ENCODE measurements around the gene MRFAP1.
A peak's percentile ranks its signal among the peaks of the same experiment; 100 is the strongest.

MRFAP1 gene

DNA sequence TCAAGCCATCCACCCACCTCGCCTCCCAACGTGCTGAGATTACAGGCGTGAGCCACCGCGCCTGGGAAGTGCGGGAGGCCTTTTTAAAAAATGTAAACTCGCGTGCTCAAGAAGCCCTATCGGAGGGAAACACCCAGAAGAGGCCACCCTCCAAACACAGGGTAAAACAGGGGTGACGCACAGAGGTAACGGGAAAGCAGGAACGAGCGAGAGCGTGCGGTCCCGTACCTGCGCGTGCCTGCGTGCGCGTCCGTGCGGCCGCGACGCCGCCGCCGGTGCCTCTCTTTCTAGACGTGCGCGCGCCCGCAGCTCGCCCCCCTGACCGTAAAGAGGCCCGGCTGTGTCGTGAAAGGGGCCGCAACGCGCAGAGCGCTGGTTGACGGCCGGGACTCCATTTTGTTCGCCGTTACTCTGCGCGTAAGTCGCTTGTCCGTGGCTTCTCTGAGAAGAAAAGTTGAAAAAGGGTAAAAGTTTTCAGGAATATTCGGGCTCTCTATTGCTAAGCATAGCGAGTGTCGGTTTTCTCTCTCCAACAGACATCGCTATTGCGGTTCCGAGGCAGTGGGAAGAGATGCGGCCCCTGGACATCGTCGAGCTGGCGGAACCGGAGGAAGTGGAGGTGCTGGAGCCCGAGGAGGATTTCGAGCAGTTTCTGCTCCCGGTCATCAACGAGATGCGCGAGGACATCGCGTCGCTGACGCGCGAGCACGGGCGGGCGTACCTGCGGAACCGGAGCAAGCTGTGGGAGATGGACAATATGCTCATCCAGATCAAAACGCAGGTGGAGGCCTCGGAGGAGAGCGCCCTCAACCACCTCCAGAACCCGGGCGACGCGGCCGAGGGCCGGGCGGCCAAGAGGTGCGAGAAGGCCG is at the start of gene MRFAP1:
TSS of gene MRFAP1 (plus strand) at position 394 of the 872 bp plus-strand sequence. CDS start at position 572, 178 bp downstream.
- peak within 1 kb of the TSS; percentile 95 for H3K4me3 ChIP-seq (ENCODE audit: low read length)
- TF ChIP-seq, protein P1, sequence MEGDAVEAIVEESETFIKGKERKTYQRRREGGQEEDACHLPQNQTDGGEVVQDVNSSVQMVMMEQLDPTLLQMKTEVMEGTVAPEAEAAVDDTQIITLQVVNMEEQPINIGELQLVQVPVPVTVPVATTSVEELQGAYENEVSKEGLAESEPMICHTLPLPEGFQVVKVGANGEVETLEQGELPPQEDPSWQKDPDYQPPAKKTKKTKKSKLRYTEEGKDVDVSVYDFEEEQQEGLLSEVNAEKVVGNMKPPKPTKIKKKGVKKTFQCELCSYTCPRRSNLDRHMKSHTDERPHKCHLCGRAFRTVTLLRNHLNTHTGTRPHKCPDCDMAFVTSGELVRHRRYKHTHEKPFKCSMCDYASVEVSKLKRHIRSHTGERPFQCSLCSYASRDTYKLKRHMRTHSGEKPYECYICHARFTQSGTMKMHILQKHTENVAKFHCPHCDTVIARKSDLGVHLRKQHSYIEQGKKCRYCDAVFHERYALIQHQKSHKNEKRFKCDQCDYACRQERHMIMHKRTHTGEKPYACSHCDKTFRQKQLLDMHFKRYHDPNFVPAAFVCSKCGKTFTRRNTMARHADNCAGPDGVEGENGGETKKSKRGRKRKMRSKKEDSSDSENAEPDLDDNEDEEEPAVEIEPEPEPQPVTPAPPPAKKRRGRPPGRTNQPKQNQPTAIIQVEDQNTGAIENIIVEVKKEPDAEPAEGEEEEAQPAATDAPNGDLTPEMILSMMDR (IDR thresholded peaks at IDR 0.05; ENCODE audit: insufficient read depth, low read depth, low read length, missing control alignments): no peak
- DNase-seq (ENCODE audit: low read depth): peak; percentile 98

DNA sequence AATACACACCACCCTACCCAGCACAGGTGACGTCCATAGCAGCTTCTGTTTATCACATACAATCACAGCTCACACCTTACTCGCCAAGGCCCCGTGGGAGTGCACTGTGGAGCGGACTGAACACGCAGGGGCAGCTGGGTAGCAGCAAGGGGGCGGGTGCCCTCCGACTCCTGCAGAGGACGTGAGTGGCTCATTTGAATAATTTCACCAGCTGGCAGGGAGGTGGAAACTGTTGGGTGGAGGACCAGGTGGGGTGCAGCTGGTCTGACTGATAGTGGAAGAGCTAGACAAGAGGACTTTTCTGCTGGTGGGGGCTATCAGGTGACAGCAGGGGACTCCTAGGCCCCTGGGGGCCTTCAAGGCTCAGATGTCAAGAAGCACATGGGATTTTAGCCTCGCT is 49.2 kb upstream of the MRFAP1 start:
- no peak for DNase-seq (ENCODE audit: low read depth)
- TF ChIP-seq, protein P1 (IDR thresholded peaks at IDR 0.05; ENCODE audit: insufficient read depth, low read depth, low read length, missing control alignments): no peak

DNA sequence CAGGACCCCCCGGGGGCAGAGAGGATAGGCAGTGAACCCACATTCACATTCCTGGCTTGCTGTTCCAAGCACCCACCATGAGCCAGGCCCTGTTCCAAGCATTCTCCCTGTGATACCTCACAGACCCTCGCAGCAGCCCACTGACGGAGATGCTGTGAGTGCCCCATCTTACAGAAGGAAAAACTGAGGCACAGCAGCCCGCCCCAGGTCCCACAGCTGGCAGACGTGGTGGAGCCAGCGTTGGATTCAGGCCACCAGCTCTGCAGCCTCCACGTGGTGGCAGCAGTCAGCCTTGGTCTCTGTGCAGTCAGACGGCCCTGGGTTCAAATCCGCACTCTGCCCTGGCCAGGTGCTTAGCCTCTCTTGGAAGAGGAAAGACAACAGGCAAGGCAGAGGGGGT is 48.7 kb upstream of the MRFAP1 start:
- TF ChIP-seq, protein P1 (IDR thresholded peaks at IDR 0.05; ENCODE audit: insufficient read depth, low read depth, low read length, missing control alignments): no peak
- no peak overlapping the region for H3K4me3 ChIP-seq (ENCODE audit: low read length)
- no peak for DNase-seq (ENCODE audit: low read depth)

More for the DNA sequence above, 49.2 kb upstream of the MRFAP1 start:
- no peak overlapping the region for H3K4me3 ChIP-seq (ENCODE audit: low read length)

DNA sequence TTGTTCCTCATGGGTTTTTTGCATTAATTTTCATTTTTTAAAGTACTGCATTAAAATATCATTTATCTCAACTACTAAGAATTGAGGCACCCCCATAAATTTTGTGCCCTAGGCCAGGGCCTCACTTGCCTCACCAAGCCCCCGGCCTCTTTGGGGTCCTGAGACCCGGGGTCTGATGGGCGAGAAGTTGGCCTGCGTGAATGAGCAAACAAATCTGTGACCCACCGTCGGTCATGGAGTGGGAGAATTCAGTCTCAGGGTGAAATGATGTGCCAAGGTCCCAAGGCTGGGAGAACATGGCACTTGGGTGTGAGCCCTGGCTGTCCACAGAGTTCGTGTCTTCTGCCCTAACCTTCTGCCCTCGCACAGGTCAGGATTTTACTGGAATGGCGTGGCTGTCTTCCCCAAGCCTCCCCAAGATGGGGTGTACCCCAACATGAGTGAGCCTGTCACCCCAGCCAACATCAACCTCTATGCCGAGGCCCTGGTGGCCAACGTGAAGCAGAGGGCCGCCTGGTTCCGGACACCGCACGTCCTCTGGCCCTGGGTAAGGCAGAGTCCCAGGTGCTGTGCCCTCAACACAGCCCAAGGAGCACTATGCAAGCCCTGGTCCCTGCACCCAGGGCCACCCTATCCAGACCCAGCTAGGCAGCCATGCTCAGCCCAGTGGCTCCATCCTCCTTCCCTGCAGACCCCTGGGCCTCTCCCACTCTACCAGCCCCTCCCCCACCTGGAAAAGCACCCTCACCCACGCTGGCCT is 47.5 kb upstream of the MRFAP1 start:
- TF ChIP-seq, protein P1 (IDR thresholded peaks at IDR 0.05; ENCODE audit: insufficient read depth, low read depth, low read length, missing control alignments): no peak
- no peak for DNase-seq (ENCODE audit: low read depth)
- H3K4me3 ChIP-seq (ENCODE audit: low read length): no peak overlapping the region

DNA sequence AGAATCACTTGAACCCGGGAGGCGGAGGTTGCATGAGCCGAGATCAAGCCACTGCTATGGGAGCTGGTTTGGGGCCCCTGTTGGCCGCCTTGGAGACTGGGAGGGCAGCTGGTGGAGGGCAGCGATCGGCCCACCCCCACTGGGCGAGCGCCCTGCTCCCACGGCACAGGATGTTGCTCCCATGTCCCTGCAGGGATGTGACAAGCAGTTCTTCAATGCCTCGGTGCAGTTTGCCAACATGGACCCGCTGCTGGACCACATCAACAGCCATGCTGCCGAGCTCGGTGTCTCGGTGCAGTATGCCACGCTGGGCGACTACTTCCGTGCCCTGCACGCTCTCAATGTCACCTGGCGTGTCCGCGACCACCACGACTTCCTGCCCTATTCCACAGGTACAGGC is 46.1 kb upstream of the MRFAP1 start:
- DNase-seq (ENCODE audit: low read depth): no peak
- H3K4me3 ChIP-seq (ENCODE audit: low read length): no peak overlapping the region
- TF ChIP-seq, protein P1 (IDR thresholded peaks at IDR 0.05; ENCODE audit: insufficient read depth, low read depth, low read length, missing control alignments): no peak

DNA sequence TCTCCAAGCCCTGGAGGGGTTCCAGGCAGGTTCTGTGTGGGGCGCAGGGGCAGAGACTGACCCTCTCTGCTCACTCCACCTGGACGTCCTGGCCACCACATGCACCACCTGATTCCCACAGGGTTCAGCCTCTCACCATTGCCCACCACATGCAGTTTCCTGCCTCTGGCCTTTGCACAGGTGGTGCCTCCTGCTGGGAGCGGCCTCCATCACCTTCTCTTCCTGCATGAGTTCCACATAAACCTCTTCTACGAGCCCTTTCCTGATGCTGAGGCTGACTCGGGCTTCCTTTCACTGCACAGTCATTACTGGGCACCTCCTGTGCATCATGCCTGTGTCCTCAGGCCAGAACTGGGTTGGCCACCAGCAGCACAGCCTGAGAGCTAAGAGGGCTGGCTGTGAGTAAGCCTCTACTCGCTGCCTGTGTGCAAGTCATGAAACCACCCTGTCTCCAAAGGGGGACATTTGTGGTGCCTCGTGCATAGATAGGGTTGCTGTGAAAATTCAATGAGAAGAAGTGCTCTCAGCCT is 45.6 kb upstream of the MRFAP1 start:
- no peak overlapping the region for H3K4me3 ChIP-seq (ENCODE audit: low read length)
- DNase-seq (ENCODE audit: low read depth): peak; percentile 64
- TF ChIP-seq, protein P1 (IDR thresholded peaks at IDR 0.05; ENCODE audit: insufficient read depth, low read depth, low read length, missing control alignments): no peak
